HepG2 (cell line): ENCODE data around the gene MLN. TPM values are rescaled to one million over a fixed set of nuclear protein-coding genes. Genes with fewer than 3 reads are reported as not detected.

ENCODE experiments used
- CC2D1A ChIP-seq: sonication (generic); formaldehyde crosslinking; IDR thresholded peaks from 2 replicates; pipeline ENCODE4 v1.8.1; 2023; ENCODE audit warnings: mild to moderate bottlenecking, missing genetic modification reagents
- CEBPG ChIP-seq: IDR thresholded peaks from 2 replicates; pipeline ENCODE4 v1.6.1; 2016
- FOXJ3 ChIP-seq: sonication (generic); formaldehyde crosslinking; IDR thresholded peaks from 2 replicates; pipeline ENCODE4 v1.4.0; 2020; ENCODE audit warnings: missing genetic modification reagents, mild to moderate bottlenecking, borderline replicate concordance
- MXD4 ChIP-seq: IDR thresholded peaks from 2 replicates; pipeline ENCODE4 v1.6.1; 2016; ENCODE audit warnings: mild to moderate bottlenecking, missing biosample characterization, missing genetic modification reagents
- PREB ChIP-seq: sonication (generic); formaldehyde crosslinking; IDR thresholded peaks from 2 replicates; pipeline ENCODE4 v1.4.0; 2020; ENCODE audit warnings: missing genetic modification reagents
- SIN3A ChIP-seq: IDR thresholded peaks from 2 replicates; pipeline ENCODE4 v1.6.1; 2011; ENCODE audit warnings: low read depth, mild to moderate bottlenecking, control low read depth, low read length, borderline replicate concordance
- ZNF230 ChIP-seq: sonication (generic); formaldehyde crosslinking; IDR thresholded peaks from 2 replicates; pipeline ENCODE4 v1.4.0; 2020; ENCODE audit warnings: mild to moderate bottlenecking, missing genetic modification reagents
- ZNF672 ChIP-seq: sonication (generic); formaldehyde crosslinking; IDR thresholded peaks from 2 replicates; pipeline ENCODE4 v1.8.1; 2022; ENCODE audit warnings: missing genetic modification reagents
- polyA plus RNA-seq, 8 experiments: library from polyadenylated mRNA; depleted of rRNA in 3 of 8; stranded (reverse) in 7 of 8; unstranded in 1 of 8; fragments of >200 nt; fragmentation: Illumina TruSeq in 4 of 8; extraction: Trizol in 4 of 8; gene quantifications; 2 replicates each; pipeline versions ENCODE4 v1.2.1 to v1.2.3, GENCODE V29; 2011 to 2016; ENCODE audit warnings: low read depth in 4 of 8, missing spikeins in 1 of 8, mixed read lengths in 1 of 8; ENCODE audit not compliant: insufficient read depth in 1 of 8
- total RNA-seq, 5 experiments: library from RNA; depleted of rRNA; stranded (reverse); fragments of >200 nt; fragmentation: Illumina TruSeq; extraction: Trizol; gene quantifications; 2 replicates each; pipeline ENCODE4 v1.2.3, GENCODE V29; 2016; ENCODE audit warnings: low read depth in 1 of 5
- TF ChIP-seq, protein P1 (sequence below): IDR thresholded peaks from 2 replicates; pipeline ENCODE4 v1.6.1; 2016; ENCODE audit warnings: low read depth, borderline replicate concordance
- TF ChIP-seq, protein P2 (sequence below): IDR thresholded peaks from 2 replicates; pipeline ENCODE4 v1.6.1; 2018; ENCODE audit warnings: missing genetic modification reagents, mild to moderate bottlenecking, missing compliant biosample characterization
- TF ChIP-seq, protein P3 (sequence below): sonication (generic); formaldehyde crosslinking; IDR thresholded peaks from 2 replicates; pipeline ENCODE4 v1.4.0; 2020; ENCODE audit warnings: missing genetic modification reagents, mild to moderate bottlenecking, borderline replicate concordance
- TF ChIP-seq, protein P4 (sequence below): sonication (generic); formaldehyde crosslinking; IDR thresholded peaks from 2 replicates; pipeline ENCODE4 v1.4.0; 2020; ENCODE audit warnings: missing genetic modification reagents
- TF ChIP-seq, protein P5 (sequence below): sonication (generic); formaldehyde crosslinking; IDR thresholded peaks from 2 replicates; pipeline ENCODE4 v1.5.0; 2020; ENCODE audit warnings: mild to moderate bottlenecking, missing genetic modification reagents
- TF ChIP-seq, protein P6 (sequence below): sonication (generic); formaldehyde crosslinking; IDR thresholded peaks from 2 replicates; pipeline ENCODE4 v1.5.0; 2020; ENCODE audit warnings: missing genetic modification reagents

Gene MLN
- total and polyA plus RNA-seq, 2 of the 13 experiments (the other 11 are each of a cell fraction or from before 2014, with no cell fraction given): not detected

DNA sequence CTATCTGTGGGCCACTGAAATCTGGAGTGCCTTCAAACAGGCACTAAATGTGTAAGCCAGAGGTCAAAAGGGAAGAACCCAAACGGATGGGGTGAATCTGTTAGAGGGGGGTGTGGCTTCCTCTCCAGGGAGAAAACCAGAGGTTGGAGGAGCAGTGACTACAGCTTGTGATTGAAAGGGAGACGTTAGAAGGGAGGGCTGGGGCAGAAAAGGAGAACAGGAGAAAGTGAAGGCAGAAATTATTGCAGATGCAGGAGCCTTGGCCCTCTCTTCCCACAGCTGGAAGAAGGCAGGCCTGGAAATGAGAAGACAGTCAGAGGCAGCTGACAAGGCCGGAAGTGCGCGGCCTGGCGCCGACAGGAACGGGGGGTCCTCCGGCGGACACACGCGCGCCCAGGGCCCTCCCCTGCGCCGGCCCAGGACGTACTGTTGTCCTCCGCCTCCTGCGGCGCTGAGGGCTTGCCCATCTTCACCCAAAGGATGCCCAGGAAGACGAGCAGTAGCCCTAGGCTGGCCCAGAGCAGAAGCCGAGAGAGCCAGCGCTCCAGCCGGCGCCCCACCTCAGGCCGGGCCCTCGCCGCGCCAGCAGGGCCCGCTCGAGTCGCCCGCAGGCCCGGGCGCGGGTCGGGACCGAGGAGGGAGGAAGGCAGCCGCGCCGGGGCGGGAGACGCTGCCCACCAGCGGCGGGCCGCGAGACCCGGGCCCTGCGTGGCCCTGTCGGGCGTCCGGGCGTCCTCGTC is 15.7 kb downstream of the MLN start (continued):
- no peak; the same call in 1 of the 2 replicates for TF ChIP-seq FOXJ3
- TF ChIP-seq, protein P1, sequence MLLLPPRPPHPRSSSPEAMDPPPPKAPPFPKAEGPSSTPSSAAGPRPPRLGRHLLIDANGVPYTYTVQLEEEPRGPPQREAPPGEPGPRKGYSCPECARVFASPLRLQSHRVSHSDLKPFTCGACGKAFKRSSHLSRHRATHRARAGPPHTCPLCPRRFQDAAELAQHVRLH (CRISPR knock-in tag): peak; percentile 68; the same call in 1 of the 2 replicates
- TF ChIP-seq CEBPG: no peak
- no peak for TF ChIP-seq PREB (CRISPR knock-in tag)
- TF ChIP-seq, protein P2, sequence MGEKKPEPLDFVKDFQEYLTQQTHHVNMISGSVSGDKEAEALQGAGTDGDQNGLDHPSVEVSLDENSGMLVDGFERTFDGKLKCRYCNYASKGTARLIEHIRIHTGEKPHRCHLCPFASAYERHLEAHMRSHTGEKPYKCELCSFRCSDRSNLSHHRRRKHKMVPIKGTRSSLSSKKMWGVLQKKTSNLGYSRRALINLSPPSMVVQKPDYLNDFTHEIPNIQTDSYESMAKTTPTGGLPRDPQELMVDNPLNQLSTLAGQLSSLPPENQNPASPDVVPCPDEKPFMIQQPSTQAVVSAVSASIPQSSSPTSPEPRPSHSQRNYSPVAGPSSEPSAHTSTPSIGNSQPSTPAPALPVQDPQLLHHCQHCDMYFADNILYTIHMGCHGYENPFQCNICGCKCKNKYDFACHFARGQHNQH (CRISPR knock-in tag): peak; percentile 51; the same call in 1 of the 2 replicates
- no peak for TF ChIP-seq ZNF672 (CRISPR knock-in tag)
- no peak for TF ChIP-seq CC2D1A (CRISPR knock-in tag)
- peak; percentile 74; the same call in 1 of the 2 replicates for TF ChIP-seq SIN3A
- TF ChIP-seq, protein P3, sequence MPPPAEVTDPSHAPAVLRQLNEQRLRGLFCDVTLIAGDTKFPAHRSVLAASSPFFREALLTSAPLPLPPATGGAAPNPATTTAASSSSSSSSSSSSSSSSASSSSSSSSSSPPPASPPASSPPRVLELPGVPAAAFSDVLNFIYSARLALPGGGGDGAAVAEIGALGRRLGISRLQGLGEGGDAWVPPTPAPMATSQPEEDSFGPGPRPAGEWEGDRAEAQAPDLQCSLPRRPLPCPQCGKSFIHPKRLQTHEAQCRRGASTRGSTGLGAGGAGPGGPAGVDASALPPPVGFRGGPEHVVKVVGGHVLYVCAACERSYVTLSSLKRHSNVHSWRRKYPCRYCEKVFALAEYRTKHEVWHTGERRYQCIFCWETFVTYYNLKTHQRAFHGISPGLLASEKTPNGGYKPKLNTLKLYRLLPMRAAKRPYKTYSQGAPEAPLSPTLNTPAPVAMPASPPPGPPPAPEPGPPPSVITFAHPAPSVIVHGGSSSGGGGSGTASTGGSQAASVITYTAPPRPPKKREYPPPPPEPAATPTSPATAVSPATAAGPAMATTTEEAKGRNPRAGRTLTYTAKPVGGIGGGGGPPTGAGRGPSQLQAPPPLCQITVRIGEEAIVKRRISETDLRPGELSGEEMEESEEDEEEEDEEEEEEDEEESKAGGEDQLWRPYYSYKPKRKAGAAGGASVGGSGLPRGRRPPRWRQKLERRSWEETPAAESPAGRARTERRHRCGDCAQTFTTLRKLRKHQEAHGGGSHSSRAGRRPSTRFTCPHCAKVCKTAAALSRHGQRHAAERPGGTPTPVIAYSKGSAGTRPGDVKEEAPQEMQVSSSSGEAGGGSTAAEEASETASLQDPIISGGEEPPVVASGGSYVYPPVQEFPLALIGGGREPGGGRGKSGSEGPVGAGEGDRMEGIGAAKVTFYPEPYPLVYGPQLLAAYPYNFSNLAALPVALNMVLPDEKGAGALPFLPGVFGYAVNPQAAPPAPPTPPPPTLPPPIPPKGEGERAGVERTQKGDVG (CRISPR knock-in tag): no peak
- TF ChIP-seq, protein P4, sequence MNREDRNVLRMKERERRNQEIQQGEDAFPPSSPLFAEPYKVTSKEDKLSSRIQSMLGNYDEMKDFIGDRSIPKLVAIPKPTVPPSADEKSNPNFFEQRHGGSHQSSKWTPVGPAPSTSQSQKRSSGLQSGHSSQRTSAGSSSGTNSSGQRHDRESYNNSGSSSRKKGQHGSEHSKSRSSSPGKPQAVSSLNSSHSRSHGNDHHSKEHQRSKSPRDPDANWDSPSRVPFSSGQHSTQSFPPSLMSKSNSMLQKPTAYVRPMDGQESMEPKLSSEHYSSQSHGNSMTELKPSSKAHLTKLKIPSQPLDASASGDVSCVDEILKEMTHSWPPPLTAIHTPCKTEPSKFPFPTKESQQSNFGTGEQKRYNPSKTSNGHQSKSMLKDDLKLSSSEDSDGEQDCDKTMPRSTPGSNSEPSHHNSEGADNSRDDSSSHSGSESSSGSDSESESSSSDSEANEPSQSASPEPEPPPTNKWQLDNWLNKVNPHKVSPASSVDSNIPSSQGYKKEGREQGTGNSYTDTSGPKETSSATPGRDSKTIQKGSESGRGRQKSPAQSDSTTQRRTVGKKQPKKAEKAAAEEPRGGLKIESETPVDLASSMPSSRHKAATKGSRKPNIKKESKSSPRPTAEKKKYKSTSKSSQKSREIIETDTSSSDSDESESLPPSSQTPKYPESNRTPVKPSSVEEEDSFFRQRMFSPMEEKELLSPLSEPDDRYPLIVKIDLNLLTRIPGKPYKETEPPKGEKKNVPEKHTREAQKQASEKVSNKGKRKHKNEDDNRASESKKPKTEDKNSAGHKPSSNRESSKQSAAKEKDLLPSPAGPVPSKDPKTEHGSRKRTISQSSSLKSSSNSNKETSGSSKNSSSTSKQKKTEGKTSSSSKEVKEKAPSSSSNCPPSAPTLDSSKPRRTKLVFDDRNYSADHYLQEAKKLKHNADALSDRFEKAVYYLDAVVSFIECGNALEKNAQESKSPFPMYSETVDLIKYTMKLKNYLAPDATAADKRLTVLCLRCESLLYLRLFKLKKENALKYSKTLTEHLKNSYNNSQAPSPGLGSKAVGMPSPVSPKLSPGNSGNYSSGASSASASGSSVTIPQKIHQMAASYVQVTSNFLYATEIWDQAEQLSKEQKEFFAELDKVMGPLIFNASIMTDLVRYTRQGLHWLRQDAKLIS (CRISPR knock-in tag): no peak
- TF ChIP-seq, protein P5, sequence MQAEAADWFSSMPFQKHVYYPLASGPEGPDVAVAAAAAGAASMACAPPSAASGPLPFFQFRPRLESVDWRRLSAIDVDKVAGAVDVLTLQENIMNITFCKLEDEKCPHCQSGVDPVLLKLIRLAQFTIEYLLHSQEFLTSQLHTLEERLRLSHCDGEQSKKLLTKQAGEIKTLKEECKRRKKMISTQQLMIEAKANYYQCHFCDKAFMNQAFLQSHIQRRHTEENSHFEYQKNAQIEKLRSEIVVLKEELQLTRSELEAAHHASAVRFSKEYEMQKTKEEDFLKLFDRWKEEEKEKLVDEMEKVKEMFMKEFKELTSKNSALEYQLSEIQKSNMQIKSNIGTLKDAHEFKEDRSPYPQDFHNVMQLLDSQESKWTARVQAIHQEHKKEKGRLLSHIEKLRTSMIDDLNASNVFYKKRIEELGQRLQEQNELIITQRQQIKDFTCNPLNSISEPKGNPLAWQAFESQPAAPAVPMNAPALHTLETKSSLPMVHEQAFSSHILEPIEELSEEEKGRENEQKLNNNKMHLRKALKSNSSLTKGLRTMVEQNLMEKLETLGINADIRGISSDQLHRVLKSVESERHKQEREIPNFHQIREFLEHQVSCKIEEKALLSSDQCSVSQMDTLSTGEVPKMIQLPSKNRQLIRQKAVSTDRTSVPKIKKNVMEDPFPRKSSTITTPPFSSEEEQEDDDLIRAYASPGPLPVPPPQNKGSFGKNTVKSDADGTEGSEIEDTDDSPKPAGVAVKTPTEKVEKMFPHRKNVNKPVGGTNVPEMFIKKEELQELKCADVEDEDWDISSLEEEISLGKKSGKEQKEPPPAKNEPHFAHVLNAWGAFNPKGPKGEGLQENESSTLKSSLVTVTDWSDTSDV: no peak
- 0 out of 2 replicates have a peak, but pooled peaks have one; percentile 35 for TF ChIP-seq MXD4 (CRISPR knock-in tag)
- TF ChIP-seq, protein P6, sequence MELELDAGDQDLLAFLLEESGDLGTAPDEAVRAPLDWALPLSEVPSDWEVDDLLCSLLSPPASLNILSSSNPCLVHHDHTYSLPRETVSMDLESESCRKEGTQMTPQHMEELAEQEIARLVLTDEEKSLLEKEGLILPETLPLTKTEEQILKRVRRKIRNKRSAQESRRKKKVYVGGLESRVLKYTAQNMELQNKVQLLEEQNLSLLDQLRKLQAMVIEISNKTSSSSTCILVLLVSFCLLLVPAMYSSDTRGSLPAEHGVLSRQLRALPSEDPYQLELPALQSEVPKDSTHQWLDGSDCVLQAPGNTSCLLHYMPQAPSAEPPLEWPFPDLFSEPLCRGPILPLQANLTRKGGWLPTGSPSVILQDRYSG (CRISPR knock-in tag): no peak
- no peak for TF ChIP-seq ZNF230 (CRISPR knock-in tag)
